ENCODE measurements around the gene FAM186B.
A peak's percentile ranks its signal among the peaks of the same experiment; 100 is the strongest.
"Not testable (repeated sequence)": the region's sequence is repeated elsewhere in the genome, so short reads cannot be mapped to it uniquely, and the experiment has no call there.

Gene FAM186B

DNA sequence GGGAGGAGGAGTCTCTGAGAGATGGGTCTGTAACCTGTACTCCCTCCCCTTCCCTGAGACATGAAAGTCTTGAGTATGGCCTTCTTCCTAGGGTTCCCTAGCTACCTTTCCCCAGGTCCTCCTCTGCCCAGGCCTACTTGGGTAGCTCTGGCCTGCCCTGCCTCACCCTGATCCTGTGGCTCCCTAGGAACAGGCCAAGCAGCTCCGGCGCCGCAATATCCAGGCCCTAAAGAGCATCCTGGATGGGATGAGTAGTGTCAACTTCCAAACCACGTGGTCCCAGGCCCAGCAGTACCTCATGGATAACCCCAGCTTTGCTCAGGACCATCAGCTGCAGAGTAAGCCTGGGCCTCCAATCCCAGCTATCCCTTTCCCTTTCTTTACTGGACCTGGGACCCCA is 30.2 kb upstream of the FAM186B start:
- no peak for DNase-seq (ENCODE audit: low read depth in 2 of 2)

DNA sequence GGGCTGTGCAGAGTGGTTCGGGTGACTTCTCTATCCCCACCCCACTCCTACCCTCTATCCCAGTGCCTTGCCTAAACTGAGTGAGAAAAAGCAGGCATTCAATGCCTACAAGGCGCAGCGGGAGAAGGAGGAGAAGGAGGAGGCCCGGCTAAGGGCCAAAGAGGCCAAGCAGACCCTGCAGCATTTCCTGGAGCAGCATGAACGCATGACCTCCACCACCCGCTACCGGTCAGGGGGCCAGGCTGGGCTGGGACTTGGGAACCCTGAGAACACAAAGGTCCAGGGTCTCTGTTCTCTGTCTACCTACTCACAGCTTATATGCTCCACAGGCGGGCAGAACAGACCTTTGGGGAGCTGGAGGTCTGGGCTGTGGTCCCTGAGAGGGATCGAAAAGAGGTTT is 29.6 kb upstream of the FAM186B start:
- no peak for DNase-seq (ENCODE audit: low read depth in 2 of 2)

DNA sequence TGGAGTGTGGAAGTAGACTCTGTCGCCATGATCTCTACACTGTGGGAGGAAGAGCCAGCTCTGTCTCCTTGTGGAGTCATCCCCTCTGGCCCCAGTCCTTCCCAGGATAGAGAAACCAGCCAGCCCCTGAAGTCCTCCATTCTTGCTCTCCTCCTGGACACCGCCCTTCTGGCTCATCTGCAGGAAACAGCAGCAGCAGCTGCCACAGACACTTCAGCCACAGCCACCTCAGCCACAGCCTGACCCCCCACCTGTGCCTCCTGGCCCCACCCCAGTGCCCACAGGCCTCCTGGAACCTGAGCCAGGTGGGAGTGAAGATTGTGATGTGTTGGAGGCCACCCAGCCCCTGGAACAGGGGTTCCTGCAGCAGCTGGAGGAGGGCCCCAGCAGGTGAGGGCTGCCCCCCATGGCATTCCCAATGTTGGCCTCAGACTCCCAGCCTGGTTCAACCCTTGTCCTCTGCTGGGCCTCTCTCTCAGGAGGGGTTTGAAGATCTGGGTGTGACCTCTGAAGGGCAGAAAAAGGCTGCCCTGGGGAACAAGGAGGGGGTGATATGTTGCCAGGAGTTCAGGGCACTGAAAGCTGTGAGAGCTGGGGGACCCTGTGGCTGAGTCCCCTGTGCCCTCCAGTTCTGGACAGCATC is 28.4 kb upstream of the FAM186B start:
- DNase-seq (ENCODE audit: low read depth in 2 of 2): no peak

DNA sequence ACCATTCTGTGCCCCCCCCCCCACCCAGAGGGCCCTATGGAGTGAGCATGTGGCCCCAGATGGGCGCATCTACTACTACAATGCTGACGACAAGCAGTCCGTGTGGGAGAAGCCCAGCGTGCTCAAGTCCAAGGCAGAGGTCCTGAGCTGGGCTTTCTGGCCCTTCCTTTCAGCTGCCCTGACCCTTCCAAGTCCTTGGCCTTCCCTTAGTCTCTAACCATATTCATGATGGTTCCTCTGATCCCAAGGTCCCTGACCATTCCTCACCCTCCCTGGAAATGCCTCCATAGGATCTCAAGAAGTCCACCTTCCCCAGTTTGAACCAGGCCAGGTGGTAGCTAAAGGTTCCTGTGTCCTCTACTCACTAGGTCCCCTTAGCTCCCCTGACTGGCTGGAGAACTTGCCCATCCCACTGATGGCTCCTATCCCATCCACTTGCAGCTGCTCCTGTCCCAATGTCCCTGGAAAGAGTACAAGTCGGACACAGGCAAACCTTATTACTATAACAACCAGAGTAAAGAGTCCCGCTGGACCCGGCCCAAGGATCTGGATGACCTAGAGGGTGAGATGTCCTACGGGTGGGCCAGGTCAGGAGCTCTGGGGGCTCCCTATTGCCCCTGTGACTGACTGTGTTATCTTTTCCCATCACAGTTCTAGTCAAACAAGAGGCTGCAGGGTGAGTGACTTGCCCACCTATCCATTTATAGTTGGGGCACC is 27.7 kb upstream of the FAM186B start:
- no peak for DNase-seq (ENCODE audit: low read depth in 2 of 2)

DNA sequence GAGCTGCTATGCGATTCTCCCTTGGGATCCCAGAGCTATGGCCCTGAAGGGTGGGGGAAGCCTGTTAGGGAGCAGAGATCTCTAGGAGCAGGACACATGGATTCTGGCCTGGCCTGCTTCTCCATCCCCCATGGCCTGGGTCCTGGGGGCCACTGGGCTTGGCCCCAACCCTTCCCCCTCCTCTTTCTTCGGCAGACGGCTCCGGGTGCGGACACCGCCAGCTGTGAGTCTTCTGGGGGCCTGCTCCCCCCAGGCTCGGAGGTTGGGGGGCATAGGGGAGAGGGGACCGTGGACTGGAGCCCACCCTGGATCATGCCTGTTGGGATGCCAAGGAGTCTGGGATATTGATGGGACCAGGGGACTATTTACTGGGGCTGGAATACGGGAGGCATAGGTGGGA is 27.0 kb upstream of the FAM186B start:
- no peak for DNase-seq (ENCODE audit: low read depth in 2 of 2)

DNA sequence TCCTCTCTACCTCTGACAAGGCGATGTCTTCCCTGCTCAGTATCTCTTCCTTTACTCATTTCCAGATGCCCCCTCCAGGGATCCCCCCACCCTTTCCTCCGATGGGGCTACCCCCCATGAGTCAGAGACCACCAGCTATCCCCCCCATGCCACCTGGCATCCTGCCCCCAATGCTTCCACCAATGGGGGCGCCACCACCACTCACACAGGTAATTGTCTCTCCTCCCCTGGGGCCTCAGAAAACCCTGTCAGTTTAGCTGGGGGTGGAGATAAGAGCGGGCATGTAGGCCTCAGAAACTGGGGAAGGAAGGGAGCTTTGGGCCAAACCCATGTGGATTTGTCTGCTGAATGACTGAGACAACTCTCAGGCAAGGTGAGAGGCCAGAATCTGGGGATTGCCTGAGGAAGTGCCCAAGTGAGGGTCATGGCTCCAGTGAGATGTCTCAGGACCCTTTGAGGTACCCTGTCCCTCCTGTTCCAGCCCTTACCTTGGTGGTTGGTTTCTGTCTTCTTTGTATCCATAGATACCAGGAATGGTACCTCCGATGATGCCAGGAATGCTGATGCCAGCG is 26.0 kb upstream of the FAM186B start:
- DNase-seq (ENCODE audit: low read depth in 2 of 2): no peak

DNA sequence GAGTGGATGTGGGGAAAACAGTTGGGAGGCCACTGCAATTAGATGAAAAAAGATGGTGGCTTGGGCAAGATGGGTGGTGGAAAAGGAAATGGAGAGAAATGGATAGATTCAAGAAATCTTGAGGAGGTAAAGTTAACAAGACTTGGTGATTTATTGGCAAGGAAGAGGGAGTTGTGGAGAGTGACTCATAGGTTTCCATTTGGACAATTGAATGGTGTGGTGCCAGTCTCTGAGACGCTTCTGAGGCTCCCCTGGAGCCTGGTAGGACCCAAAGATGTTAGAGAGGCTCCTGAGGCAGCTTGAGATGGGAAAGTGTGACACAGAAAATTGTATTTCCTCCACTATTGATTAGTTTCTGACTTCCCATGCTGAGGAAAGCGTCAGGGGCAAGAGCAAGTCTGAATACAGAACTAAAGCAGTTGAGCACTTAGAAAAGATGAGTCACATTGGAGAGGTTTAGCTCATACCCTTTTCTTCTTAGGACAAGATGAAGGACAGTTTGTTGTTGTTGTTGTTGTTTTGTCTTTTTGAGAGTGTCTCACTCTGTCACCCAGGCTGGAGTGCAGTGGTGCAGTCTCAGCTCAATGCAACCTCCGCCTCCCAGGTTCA is 22.4 kb upstream of the FAM186B start:
- DNase-seq (ENCODE audit: low read depth in 2 of 2): no peak

GRCh38 chr12:49626836-49627235 is 21.4 kb upstream of the FAM186B start:
- DNase-seq (ENCODE audit: low read depth in 2 of 2): no peak

GRCh38 chr12:49626169-49626835 is 20.9 kb upstream of the FAM186B start:
- no peak for DNase-seq (ENCODE audit: low read depth in 2 of 2)

GRCh38 chr12:49624921-49625577 is 19.6 kb upstream of the FAM186B start:
- DNase-seq (ENCODE audit: low read depth in 2 of 2): no peak

- DNase-seq (ENCODE audit: low read depth in 2 of 2): peak; percentile 75 to 82
These were observed 17.9 kb upstream of the FAM186B start, which contains the start of gene PRPF40B for GRCh38 chr12:49623142-49623904. Gene PRPF40B, plus strand, starts transcription at chr12:49623561. Its CDS starts 30 bp downstream, at chr12:49623591.

DNA sequence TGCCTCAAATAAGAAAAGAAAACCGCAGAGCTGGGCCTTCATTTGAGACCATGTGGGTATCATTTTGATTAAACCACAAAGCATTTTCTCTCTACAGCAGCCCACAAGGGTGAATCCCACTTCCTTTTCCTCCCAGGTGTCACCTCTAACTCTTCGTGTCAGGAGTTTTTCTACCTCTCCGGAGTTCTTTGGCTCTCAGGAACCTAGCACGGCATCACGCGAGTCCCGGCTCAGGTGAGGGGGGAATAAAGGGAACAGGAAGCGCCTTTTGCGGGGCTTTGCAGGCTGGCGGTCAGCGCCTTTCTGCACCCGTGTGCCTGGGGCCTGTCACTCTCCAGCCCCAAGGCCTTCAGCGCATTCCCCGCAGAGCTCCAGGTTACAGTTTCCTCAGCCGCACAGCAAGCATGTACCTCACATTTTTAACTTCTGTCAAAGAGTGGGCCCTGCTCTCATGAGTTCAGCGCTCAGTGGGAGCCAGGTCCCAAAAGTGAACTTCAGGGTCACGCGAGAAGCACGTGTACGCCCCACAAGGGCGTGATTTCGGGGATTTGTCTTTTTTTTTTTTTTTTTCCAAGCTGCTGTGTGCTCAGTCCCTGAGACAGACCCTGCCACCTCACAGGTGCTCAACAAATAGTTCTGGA is 17.2 kb upstream of the FAM186B start:
- DNase-seq (ENCODE audit: low read depth in 2 of 2): peak; percentile 29 to 31

DNA sequence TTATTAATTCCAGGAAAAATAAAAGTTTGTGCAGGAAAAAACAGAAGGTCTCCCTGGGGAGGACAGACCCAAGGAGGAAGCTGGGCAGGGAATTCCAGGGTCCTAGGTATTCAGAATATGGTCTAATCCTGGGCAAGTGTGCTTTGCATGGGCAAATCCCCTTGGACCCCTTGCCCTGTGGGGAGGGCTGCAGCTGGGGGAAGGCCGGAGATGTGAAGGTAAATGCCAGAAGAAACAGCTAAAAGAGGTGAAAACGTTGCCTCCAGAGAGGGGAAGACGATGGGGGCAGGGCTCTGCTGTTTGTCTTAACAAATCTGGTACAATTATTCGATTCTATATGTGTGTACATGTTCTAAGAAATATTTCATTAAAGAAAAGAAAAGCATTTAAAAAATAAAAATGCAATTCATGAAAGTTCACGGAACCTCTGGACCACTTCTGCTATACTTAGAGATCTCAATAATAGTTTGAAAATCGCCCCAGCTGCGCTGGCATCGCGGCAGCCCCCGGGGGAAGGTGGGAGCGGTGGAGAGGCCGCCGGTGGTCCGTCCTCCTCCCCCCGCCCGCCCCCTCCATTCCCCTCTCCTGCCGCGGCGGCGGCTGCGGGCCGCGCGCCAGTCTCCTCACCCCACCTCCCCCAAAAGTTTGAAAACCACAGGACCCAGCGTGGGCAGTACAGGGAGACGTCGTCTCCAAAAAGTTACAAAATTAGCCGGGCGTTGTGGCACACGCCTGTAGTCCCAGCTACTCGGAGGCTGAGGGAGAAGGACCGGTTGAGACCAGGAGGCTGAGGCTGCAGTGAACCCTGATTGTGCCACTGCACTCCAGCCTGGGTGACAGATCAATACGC is 16.4 kb upstream of the FAM186B start:
- DNase-seq (ENCODE audit: low read depth in 2 of 2): no peak

- no peak for DNase-seq (ENCODE audit: low read depth in 2 of 2)
These were observed 13.8 kb upstream of the FAM186B start for GRCh38 chr12:49619286-49619685.

DNA sequence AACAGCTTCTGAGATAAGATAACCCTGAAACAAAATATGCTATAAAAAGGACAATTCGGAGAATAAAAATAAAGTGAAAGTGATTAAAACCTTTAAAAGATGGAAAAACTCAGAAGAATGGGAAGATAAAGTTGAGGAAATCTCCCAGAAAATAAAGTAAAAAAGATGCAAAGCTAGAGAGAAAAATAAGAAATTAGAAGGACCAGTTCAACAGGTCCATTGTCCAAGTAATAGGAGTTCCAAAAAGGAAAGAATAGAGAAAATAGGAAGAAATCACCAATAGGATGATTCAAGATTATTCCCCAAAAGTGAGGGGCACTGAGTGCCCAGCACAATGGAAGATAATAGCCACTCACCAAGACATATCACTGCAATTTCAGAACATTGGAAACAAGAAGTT is 13.1 kb upstream of the FAM186B start:
- DNase-seq (ENCODE audit: low read depth in 2 of 2): no peak

DNA sequence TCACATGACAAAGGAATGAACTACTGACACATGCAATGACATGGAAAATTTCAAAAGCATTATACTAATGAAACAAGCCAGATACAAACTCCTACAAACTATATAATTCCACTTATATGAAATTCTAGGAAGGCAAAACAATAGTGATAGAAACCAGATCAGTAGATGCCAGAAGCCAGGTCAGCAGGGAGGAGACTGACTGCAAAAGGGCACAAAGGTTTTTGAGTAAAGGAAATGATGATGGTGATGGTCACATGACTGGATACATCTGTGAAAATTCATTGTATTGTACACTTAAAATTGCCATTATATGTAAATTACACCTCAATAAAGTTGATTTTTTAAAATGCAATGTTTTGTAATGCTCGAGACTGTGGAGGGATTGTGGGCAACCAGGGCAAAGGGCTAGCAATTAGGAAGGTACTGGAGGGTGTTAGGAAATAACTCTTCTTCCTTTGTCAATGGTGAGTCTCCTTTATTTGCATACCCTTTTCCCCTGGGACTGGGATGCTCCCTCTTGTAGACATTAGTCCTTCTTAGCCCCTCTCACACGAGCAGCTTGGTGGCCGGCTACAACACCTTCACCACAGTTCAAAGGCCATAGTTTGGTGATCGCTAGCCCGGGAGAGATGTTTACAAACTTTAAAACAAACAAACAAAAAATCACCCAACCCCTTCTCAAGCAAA is 11.2 kb upstream of the FAM186B start:
- no peak for DNase-seq (ENCODE audit: low read depth in 2 of 2)

- no peak for DNase-seq (ENCODE audit: low read depth in 2 of 2)
These were observed 10.3 kb upstream of the FAM186B start for GRCh38 chr12:49615725-49616124.

GRCh38 chr12:49612210-49612609 is 6.8 kb upstream of the FAM186B start:
- DNase-seq (ENCODE audit: low read depth in 2 of 2): no peak

DNA sequence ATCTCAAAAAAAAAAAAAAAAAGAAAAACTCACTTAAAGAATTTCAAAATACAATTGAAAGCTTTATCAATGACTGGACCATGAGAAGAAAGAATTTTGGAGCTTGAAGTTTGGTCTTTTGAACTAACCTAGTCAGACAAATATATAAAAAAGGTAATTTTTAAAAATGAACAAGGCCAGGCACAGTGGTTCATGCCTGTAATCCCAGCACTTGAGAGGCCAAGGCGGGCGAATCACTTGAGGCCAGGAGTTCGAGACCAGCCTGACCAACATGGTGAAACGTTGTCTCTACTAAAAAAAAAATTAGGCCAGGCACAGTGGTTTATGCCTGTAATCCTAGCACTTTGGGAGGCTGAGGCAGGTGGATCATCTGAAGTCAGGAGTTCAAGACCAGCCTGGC is 5.3 kb upstream of the FAM186B start:
- DNase-seq (ENCODE audit: low read depth in 2 of 2): not testable (repeated sequence)
